Activated T-cell treated with anti-CD3 and anti-CD28 coated beads for 48 hours (primary cell): ENCODE results near the gene P4HA3.

Experiments
- DNase-seq: peaks from one replicate; pipeline ENCODE4 v3.0.0-alpha.2; 2020; ENCODE audit warnings: low read depth

Gene P4HA3

DNA sequence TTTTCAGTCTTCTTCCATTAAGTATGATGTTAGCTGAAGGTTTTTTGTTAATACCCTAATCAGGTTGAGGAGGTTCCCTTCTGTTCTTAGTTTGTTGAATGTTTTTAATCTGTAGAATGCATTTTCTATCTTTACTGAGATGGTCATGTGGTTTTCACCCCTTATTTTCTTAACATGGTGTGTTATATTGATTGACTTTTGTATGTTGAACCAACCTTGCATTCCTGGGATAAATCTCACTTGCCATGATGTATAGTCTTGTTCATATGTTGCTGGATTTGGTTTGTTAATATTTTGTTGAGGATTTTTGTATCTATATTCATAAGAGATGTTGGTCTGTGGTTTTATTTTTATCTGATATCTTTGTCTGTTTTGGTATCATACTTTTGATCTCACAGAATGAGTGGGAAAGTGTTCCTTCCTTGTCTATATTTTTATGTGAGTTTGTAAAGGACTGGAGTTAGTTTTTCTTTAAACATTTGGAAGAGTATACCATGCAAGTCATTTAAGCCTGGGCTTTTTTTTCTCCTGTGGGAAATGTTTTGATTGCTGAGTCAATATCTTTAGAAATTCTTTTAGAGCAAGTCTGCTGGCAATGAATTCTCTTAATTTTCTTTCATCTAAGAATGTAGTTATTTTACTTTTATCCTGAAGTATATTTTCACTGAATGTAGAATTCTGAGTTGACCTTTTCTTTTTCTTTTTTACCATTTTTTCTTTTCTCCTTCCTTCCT, 5.5 kb upstream of the P4HA3 start:
- DNase-seq: no peak

DNA sequence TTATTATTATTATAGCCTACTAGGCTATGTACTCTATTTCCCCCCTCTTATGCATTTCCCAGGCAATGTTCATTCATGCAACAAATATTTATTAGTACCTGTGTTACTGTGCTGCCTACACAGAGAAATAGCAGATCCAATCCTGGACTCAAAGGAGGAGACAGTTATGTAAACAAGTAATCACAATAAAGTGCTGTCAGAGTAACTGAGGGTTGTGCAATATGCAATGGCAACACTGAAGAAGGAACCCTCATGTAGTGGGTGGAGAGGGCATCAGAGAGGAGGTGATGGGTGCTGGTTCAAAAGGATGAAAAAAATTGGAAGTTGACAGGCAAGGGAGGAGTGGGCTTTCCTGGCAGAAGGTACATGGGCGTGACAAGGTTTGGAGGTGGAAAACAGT, 886 bp upstream of the P4HA3 start:
- DNase-seq: no peak

DNA sequence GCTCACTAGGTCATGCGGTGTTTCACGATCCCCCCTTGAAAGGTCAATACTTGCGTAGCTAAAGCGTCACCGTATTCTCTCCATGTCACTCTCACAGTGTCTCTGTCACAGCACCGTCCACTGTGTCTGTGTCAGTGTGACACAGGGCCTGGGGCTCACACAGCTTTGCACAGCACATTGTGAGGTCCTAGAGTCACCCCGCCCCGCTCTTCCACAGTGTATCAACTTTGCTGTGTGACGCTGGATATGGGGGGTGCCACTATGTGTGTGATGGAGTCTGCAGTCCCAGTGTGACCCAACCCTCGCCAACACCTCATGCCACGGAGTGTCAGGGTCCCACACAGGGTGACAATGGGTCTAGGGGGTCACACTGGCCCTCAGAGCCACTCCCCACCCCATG, 583 bp downstream of the P4HA3 start:
- DNase-seq: no peak

DNA sequence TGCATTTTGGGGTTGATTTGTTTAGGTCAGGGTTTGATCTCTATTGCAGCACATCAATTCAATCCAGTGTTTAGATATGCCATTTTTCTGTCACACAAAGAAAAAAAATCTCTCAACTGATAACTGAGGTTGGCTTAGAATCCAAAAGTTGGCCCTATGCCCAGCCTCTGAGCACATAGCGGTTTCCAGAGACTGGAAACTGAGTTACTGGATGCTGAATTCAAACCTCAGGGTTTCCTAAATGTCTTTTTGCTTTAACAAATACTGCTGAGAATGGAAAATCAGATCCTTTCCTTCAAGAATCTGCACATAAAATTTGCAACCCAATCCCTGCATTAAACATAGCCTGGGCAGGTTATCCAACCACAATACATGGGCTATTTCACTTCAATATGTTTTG, 4.0 kb downstream of the P4HA3 start:
- no peak for DNase-seq

DNA sequence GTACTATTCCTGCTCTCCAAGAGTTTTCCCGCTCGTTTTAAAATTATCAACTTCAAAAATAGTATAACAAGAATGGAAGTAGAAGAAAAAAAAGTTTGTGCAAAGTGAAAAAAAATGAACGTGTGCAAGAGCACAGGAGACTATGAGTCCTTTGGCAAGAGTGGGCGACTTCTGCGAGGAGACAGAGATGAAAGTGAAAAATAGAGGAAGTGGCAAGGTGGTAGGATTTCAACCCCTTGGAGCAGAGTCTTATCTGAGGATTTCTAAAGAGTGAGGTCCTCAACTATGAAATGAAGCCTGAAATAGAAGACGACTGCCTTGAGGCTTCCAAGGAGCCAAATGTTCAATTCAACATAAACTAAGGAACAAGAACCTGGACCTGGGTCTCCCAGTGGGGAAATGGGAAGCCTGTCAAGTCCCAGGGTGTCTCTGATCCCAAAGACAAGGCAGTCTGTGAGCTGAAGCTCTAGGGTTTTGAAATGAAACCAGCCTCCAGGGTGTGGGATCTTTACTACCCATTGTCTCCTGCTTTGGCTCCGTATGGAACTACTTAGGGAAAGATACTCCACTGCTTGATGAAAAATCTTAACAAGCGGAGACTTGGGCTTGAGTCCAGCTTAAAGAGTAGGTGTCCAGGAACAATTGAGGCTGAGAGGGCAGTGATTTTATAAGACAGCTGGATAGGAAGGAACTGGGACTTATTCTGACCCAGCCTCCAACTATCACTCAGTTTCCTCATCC, 4.8 kb downstream of the P4HA3 start:
- no peak for DNase-seq

DNA sequence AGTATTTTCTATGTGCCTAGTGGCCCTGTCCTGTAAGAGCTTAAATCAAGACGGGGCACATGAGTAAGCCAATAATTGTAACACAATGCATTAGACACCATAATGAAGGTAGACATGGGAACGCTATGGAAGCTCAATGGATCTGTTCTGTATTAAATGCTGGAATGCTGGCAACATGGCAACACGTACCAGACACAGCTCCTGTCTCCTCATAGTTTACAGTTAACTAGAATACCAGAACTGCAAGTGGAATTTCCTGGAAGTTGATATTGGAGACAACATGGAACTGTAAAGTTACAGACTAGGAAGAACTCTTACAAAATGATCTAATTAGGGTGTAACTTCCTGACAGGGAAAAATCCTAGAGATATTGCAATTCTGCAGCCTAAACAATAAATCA, 12.4 kb downstream of the P4HA3 start:
- DNase-seq: no peak

DNA sequence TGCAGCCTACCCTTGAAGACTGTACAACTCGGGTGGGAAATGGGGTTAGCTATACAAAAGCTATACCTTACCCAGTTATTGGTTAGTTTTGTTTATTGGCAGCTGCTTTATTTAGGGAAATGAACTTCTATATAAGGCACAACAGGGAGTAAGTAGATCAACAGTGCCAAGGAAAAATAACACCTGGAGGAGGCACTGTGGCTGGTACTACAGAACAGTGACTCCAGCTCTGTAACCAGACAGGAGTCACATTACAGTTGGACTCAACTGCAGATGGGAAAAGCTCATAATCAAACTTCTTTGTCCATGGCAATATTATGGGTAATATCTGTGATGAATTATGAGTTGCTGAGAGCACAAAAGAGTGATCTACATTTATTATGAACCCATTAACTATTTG, 14.0 kb downstream of the P4HA3 start:
- DNase-seq: no peak

DNA sequence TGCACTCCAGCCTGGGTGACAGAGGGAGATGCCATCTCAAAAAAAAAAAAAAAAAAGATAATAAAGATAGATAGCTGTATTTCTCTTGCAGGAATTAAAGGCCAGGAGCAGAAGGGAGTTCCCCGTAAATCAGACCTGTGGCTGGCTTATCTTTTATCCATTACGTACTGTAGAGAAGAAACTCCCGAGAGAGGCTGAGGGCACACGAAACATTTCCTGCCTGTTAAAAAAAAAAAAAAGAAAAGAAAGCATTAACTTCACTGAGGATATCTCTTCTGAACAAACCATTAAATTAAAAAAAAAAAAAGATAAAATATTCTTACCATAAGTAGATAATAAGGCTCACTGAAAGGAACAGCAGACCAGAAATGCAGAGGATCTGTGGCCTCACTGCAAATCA, 22.5 kb downstream of the P4HA3 start:
- no peak for DNase-seq

DNA sequence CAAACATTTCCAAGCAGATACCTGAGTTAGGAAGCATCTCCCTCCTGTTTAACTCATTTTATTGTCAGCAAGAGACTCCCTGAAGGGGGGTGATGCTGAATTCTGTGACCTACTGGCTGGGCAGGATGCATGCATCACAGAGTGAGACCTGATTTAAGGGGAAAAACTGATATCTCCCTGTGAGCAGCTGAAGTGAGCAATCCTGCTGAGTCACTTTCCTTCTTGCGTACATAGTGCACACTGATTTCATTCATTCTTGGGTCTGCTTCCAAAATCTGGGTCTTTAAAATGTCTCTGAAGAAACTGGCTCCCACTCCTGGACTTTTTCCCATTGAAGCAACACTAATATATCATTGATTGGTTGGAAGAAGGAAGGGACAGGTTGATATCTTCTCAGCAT, 23.3 kb downstream of the P4HA3 start:
- DNase-seq: no peak

DNA sequence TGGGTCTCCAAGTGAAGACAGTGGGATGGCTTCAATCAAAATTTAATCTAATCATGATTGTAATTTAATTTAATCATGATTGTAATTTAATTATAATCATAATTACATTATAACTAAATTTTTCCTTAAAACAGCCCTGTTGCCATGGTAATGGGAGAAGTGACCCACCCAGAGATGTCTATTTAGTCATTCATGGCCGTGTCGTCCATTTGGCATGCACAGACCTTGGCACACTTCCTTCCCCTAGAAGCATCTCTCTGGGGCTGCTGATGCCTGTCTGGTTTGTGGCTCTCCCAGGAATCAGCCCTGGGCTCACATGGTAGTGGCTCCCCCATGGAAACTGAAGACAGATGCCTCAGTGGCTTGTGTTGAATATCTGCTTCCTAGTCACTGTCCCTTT, 27.0 kb downstream of the P4HA3 start:
- DNase-seq: no peak

DNA sequence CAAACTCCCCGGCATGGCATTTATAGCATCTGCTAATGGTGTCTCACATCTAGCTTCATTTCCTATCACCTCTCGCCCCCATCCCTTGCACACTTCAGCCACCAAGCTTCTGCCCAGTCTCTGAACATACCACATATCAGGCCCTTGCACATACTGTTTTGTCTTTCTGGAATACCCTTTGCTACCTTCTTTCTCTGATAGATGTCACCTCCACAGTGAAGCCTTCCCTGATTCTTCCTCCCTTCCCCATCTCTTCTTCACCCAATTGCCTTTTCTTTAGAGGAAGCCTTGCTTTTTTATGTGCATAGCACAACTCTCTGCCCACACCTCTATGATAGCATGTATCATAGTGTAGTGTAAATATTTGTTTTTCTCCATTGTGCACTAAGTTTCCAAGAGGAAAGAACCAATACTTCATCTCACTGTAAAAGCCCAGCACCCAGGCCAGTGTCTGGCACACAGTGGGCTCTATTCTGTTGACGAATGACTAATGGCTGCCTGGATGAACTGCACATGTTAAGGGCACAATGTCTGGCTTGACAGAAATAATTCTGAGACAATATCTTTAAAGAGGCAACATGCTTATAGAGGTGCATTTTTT, 27.8 kb downstream of the P4HA3 start:
- DNase-seq: no peak

DNA sequence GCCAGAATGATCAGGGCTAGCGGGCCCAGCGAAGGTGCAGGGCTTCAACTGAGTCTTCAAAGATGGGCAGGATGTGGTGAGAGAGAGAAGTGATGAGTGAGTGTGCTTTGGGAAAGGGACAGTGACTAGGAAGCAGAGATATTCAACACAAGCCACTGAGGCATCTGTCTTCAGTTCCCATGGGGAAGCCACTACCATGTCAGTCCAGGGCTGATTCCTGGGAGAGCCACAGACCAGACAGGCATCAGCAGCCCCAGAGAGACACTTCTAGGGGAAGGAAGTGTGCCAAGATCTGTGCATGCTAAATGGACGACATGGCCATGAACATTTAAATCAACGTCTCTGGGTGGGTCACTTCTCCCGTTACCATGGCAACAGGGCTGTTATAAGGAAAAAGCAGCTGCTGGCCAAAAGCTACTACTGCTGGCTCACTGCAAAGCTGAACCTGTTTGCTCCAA, 28.5 kb downstream of the P4HA3 start:
- DNase-seq: no peak

DNA sequence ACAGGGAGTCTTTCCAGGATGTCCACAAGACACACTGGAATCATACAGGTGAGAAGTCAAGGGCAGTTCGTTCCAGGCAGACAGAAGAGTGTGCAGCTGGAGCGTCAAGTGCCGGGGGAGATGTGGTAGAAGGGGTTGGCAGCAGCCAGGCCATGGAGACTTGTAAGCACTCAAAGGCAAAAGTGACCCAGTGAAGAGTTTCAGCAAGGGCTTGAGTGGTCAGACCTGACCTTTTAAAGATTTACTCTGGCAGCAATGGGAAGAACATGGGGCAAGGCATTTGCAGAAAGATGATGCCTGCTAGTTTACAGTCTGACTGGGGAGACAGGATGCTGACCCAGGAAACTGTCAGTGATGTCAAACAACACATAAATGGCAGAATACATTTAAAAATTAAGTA, 29.0 kb downstream of the P4HA3 start:
- no peak for DNase-seq

DNA sequence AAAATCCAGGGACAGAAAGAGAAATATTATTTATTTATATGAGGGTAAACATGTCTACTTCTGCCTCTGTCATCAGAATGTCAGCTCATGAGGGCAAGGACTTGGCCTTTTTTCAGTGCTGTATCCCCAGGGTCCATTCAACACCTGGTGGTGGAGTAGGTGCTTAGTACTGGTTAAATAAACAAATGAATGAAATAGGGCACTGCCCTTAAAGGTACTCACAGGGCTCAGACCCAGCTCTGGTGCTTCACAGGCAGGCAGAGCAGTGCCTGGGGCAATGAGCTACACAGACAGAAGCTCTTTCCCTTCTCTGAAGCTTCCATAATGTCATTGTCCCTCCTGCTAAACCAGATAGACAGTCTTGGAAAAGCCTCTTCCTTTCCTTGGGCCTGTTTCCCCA, 30.9 kb downstream of the P4HA3 start:
- no peak for DNase-seq

DNA sequence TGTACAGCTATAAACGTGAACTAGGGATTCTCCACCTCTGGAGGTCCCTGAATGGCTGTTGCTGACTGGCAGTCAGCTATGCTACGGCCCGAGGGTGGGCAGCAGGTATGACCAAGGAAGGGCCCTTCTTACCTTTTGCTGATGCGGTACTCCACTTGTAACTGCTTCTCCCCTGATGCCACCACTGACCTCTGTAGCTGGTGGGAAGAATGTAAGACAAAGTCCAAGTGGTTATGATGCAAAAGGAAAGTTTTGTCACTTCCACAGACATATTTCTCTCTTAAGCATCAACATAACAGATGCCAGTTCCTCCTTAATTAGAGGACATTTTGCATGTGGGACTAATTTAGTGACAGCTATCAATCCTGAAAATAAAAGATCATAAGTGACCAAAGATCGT, 32.2 kb downstream of the P4HA3 start:
- DNase-seq: no peak

DNA sequence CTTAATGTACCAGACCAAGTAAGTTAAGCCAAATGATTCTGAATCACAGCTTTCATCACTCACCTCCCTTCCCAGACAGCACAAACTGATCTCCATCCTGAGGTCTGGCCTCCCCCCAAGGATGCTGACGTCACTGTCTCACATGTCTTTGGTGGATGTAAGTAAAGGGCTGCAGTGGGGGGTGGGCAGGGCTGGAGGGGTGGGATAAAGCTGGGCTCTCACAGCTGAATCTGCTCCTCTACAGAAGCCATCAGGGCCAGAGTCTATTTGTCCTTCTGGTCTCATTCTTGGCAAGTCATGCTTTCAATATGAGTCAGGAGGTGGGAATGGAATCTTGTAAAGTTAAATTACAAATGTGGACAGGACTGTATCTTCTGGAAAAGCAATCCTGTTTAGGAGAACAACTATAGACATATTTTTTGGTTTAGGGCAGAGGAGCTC, 32.7 kb downstream of the P4HA3 start:
- no peak for DNase-seq

DNA sequence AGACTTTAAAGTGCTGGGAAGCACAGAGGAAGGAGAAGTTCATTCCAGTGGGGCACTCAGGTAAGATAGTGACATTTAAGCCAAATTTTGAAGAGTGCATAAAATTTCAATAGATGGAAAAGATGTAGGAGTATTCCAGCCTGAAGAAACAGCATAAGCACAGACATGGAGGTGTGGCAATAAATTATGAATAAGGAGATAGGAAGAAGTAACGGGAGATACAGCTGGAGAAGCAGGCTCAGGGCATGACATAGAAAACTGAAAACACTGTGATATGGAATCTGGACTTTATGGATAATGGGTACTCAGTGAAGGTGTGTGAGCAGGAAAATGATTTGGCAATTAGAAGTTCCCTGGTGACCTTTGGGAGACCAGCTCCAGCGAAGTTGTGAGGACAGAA, 33.3 kb downstream of the P4HA3 start:
- no peak for DNase-seq

DNA sequence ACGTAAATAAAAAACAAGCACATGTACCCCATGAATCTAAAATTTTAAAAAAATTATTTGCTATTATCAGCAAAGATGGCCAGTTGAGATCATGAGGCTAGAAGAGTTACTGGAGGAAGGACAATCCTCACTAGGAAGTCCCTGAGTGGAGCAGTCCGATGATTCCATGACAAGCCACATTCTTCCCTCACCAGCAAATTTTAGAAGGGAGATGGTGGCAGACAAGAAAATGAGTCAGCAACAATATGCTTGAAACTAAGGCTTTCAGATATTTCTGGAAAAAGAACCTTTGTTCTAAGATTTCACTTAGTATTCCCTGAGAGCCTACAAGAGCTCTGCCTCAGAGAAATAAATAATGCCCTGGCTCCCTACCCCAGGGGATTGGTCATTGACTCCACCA, 34.9 kb downstream of the P4HA3 start:
- no peak for DNase-seq

DNA sequence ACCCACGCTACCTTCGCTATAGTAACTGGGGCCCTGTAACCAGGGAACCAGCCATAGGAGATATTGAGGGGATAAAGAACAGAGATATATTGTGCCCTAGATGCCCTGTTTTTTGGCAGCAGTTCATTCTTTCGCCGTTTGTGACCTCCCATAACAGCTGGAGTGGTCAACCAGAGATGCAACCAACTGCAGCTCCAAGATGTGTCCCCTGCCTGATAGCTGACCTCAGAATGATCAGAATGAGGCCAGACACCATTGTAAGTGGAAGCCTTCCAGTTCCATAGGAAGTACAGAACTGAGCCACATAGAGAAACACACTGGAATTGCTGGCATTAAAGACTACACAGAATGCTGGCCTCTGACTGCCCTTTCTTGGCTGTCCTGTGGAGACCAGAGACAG, 39.2 kb downstream of the P4HA3 start:
- DNase-seq: no peak

DNA sequence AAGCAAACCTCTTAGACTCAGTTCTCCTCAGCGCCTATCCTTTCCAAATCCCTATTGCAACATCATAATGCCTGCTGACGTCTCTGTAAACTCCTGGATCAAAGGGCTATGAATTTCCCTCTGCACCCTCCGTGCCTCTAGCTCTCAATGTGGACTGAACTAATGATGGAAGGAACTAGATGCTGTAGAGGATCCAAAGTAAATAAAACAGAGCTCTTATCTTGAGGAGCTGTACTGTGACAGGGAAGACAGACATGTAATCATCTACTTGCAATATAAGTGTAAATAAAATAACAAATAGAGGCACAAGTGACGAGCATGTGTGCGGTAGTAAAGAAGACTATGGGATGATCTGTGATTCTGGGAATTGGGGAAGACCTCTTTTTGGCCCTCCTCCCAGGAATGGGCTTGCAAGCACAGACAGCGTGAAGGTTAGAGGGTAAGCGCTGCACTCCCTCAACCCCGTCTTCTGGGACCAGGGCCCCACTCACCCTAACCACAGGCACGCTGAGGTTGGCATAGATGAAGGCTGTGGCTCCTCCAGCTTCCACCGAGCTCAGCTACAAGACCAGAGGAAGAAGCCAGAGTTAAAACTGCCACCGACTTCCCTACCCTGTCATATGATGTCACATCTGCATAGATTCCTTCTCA, 42.2 kb downstream of the P4HA3 start:
- DNase-seq: no peak

DNA sequence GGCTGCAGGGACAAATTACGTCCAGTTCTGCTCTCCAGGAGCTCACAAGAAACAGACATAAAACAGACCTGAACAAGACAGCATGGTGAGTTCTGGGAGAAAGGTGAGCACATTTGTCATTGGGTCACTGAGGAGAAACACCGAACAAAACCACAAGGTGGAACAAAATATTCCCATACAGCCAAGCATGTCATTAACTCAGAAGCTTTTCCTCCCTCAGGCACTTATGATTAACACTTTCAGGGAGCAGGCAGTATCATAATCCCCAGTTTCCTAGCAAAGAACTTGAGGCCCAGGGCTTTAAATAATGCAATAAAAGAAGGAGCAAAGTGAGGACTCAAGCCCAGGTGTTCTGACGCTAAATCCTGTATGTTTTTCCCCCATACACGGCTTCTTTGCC, 43.0 kb downstream of the P4HA3 start:
- no peak for DNase-seq

DNA sequence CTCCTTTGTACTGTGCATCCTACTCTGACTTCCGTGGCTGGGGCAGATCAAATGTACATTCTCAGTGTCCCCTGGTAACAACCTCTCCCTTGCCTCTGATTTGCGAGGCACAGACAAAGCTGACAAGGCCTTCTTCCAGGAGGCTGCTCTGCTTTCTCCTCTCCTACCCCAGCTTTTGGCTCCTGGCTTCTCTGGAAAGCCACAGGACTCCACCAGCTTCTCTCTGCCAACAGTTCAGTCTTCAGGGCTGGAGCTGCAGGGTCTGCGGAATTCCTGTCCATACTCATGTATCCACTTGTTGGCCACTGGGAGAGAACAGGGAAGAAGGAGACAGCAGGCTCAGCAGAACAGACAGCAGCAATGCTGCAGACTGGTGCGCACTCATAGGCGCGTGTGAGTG, 44.4 kb downstream of the P4HA3 start:
- no peak for DNase-seq

DNA sequence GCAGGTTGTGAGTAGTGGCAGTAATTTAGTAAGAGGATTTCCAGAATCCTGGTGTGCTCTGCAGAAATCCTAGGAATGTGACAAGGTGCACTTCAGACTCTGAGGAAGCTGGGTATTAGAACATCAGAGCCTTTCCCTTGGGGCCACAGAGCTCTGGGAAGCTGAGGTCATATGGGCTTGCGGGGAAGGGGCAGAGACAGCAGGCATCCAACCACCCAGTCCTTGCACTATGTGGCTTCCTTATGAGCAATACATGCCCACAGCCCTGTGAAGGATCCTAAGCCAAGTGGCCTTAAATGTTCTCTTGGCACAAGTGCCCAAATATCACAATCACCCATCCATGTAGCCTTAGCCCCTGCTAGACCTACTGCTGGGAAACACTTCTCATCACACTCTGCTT, 46.2 kb downstream of the P4HA3 start:
- no peak for DNase-seq
